Renal cortex interstitium (tissue), 11 donors: ENCODE measurements around the gene ANKRD42. TPM values are rescaled to one million over a fixed set of nuclear protein-coding genes. Genes with fewer than 3 reads are reported as not detected.

ENCODE experiments used
- DNase-seq, 11 donors: peaks; one replicate each; pipeline ENCODE4 v3.0.0-alpha.2; 2013; ENCODE audit warnings: low read depth in 9 of 11, low spot score in 4 of 11; ENCODE audit errors: extremely low read depth in 1 of 11
- polyA plus RNA-seq, 3 donors: library from polyadenylated mRNA; unstranded; fragments of 120-200 nt; gene quantifications; one replicate each; pipeline ENCODE4 v1.2.1, GENCODE V29; 2013; ENCODE audit not compliant: insufficient read length in 3 of 3

Gene ANKRD42
- polyA plus RNA-seq, 3 donors = 16.1 to 20.3 (median 18.0) TPM

- DNase-seq = no peak
Measured at GRCh38 chr11:83272627-83273026, 79.1 kb downstream of the ANKRD42 start.

- DNase-seq = no peak
Measured at GRCh38 chr11:83275888-83276641, 82.6 kb downstream of the ANKRD42 start.

- no peak for DNase-seq
Measured at GRCh38 chr11:83278351-83278750, 84.8 kb downstream of the ANKRD42 start.

- DNase-seq = no peak
Measured at GRCh38 chr11:83280256-83280655, 86.7 kb downstream of the ANKRD42 start.

- no peak for DNase-seq
Measured at GRCh38 chr11:83282084-83282716, 88.7 kb downstream of the ANKRD42 start.

GRCh38 chr11:83284501-83285150 is 91.1 kb downstream of the ANKRD42 start:
- DNase-seq = peak in 3 of 11 donors; percentile 20 to 29 (median 21)

GRCh38 chr11:83285151-83285770 is 91.7 kb downstream of the ANKRD42 start:
- DNase-seq = peak in 2 of 11 donors; percentile 28 to 63

- peak; percentile 94 to 99 (median 97) for DNase-seq
Measured at GRCh38 chr11:83285771-83286528, 92.4 kb downstream of the ANKRD42 start, which contains the start of gene CCDC90B. CCDC90B (minus strand) TSS chr11:83286367; CDS start chr11:83285972, 395 bp downstream.

GRCh38 chr11:83287631-83288030 is 94.1 kb downstream of the ANKRD42 start:
- DNase-seq = no peak

GRCh38 chr11:83292709-83293456 is 99.4 kb downstream of the ANKRD42 start:
- DNase-seq = peak in 7 of 11 donors; percentile 17 to 58 (median 40)

GRCh38 chr11:83293457-83293774 is 99.9 kb downstream of the ANKRD42 start:
- no peak for DNase-seq

GRCh38 chr11:83294208-83294607 is 100.7 kb downstream of the ANKRD42 start:
- no peak for DNase-seq

Other genes with a start within 250 kb of the ANKRD42 start
- gene RAB30, start 121.8 kb upstream of the ANKRD42 start, polyA plus RNA-seq = 1 to 10 TPM; 7.6 to 7.9 (median 7.7) TPM
- gene PCF11, start 36.6 kb upstream of the ANKRD42 start, polyA plus RNA-seq = 10 to 100 TPM; 76.1 to 91.9 (median 82.8) TPM
- 100 to 1,000 TPM in 1 of 3 donors, 10 to 100 TPM in 2; 75.0 to 107 (median 80.9) TPM for gene CCDC90B, start 92.7 kb downstream of the ANKRD42 start, polyA plus RNA-seq